NCI-H2029 (cell line): ENCODE results near the gene HSPB2.
"Not testable (repeated sequence)": the region's sequence is repeated elsewhere in the genome, so short reads cannot be mapped to it uniquely, and the experiment has no call there.

Source experiments
- DNase-seq: peaks from one replicate; lab custom pipeline; 2025; lab: John Stamatoyannopoulos, UW

The HSPB2 gene

GRCh38 chr11:111913997-111914396 lies 1.5 kb downstream of the HSPB2 start:
- peak; percentile 60 for DNase-seq

GRCh38 chr11:111916768-111917167 lies 4.2 kb downstream of the HSPB2 start:
- no peak for DNase-seq

- no peak for DNase-seq
Measured at GRCh38 chr11:111917312-111917711, 4.8 kb downstream of the HSPB2 start.

- DNase-seq = no peak
Measured at GRCh38 chr11:111917788-111918187, 5.3 kb downstream of the HSPB2 start.

GRCh38 chr11:111918390-111919256 lies 6.1 kb downstream of the HSPB2 start, which contains the start of gene C11orf52:
TSS of gene C11orf52 (plus strand) at chr11:111918913. CDS start at chr11:111918973, 60 bp downstream.
- peak; percentile 98 for DNase-seq

GRCh38 chr11:111920908-111921307 lies 8.4 kb downstream of the HSPB2 start:
- no peak for DNase-seq

GRCh38 chr11:111921541-111922230 lies 9.2 kb downstream of the HSPB2 start:
- DNase-seq = no peak

- DNase-seq = peak; percentile 46
Measured at GRCh38 chr11:111922803-111923202, 10.3 kb downstream of the HSPB2 start.

GRCh38 chr11:111923351-111923788 lies 10.8 kb downstream of the HSPB2 start:
- DNase-seq = no peak

GRCh38 chr11:111923951-111924350 lies 11.4 kb downstream of the HSPB2 start:
- DNase-seq = no peak

GRCh38 chr11:111925953-111926352 lies 13.4 kb downstream of the HSPB2 start:
- no peak for DNase-seq

GRCh38 chr11:111926505-111927391 lies 14.2 kb downstream of the HSPB2 start:
- peak; percentile 97 for DNase-seq

- no peak for DNase-seq
Measured at GRCh38 chr11:111930472-111930871, 17.9 kb downstream of the HSPB2 start.

- no peak for DNase-seq
Measured at GRCh38 chr11:111932611-111932950, 20.0 kb downstream of the HSPB2 start.

GRCh38 chr11:111933176-111933575 lies 20.6 kb downstream of the HSPB2 start:
- DNase-seq = not testable (repeated sequence)

- no peak for DNase-seq
Measured at GRCh38 chr11:111933872-111934271, 21.3 kb downstream of the HSPB2 start.

GRCh38 chr11:111934306-111934705 lies 21.8 kb downstream of the HSPB2 start:
- no peak for DNase-seq

- no peak for DNase-seq
Measured at GRCh38 chr11:111935317-111936039, 22.9 kb downstream of the HSPB2 start.

- no peak for DNase-seq
Measured at GRCh38 chr11:111936040-111936540, 23.6 kb downstream of the HSPB2 start.

- DNase-seq = no peak
Measured at GRCh38 chr11:111937461-111937769, 24.9 kb downstream of the HSPB2 start.

- no peak for DNase-seq
Measured at GRCh38 chr11:111937844-111938243, 25.3 kb downstream of the HSPB2 start.
